ENCODE results near the gene RAB40AL. TPM values are rescaled to one million over a fixed set of nuclear protein-coding genes. Genes with fewer than 3 reads are reported as not detected.

Gene RAB40AL
- total RNA-seq, 1 experiment from 2014 or later, result 0.20 TPM

Other genes with a start within 250 kb of the RAB40AL start
- 18.5 to 20.0 TPM (median 18.9 TPM) in 3 replicates for gene GPRASP2, start 224.8 kb upstream of the RAB40AL start, total RNA-seq (2021)
- 13.2 to 14.6 TPM (median 13.7 TPM) in 3 replicates for gene GPRASP3, start 216.5 kb upstream of the RAB40AL start, total RNA-seq (2021)
- 45.2 to 49.3 TPM (median 46.8 TPM) in 3 replicates for gene BEX1, start 126.9 kb downstream of the RAB40AL start, total RNA-seq (2021)
- not detected in 3 replicates for gene NXF3, start 155.9 kb downstream of the RAB40AL start, total RNA-seq (2021)

Measured in WTC11 (cell line).